ENCODE data around the gene ZNF350. TPM values are rescaled to one million over a fixed set of nuclear protein-coding genes. Genes with fewer than 3 reads are reported as not detected.
"Not testable (repeated sequence)": the region's sequence is repeated elsewhere in the genome, so short reads cannot be mapped to it uniquely, and the experiment has no call there.

The ZNF350 gene
- total RNA-seq, 1 experiment from 2014 or later = 7.0 TPM

GRCh38 chr19:51971624-51972023 lies 15.0 kb downstream of the ZNF350 start:
- Mint-ChIP-seq H3K4me3 (ENCODE audit: unreplicated experiment) (no peak overlapping the region), H3K9me3 (ENCODE audit: unreplicated experiment) (peaks cover 32% of the 10 kb centered on the region), H3K27me3 (ENCODE audit: insufficient read depth, unreplicated experiment) (no peaks in the 10 kb centered on the region), H3K36me3 (ENCODE audit: insufficient read depth, unreplicated experiment) (peaks cover 66% of the 10 kb centered on the region), H3K27ac (ENCODE audit: low read depth, unreplicated experiment) (no peak overlapping the region), H3K4me1 (ENCODE audit: insufficient read depth, unreplicated experiment) (no peaks in the 10 kb centered on the region)
- peak; percentile 24 for DNase-seq (ENCODE audit: unreplicated experiment)
- ChIA-PET POLR2A (no interaction called here), CTCF (interaction anchor here (0.6 kb wide), 1 partner anchor 255 kb away, joined by 4 read pairs; no protein-coding TSS in a partner anchor)
- no TSS peak for BruUV-seq (replicated peaks)
- TF ChIP-seq CTCF (IDR thresholded peaks at IDR 0.05; ENCODE audit: unreplicated experiment) = no peak
- intact Hi-C loops (cut with micrococcal nuclease) = no loop called here

- CTCF ChIA-PET = no interaction called here
- no peak for DNase-seq (ENCODE audit: unreplicated experiment)
- peaks cover 69% of the 10 kb centered on the region for H3K36me3 Mint-ChIP-seq (ENCODE audit: insufficient read depth, unreplicated experiment)
- TF ChIP-seq CTCF (IDR thresholded peaks at IDR 0.05; ENCODE audit: unreplicated experiment) = no peak
- H3K4me3 Mint-ChIP-seq (ENCODE audit: unreplicated experiment) = no peak overlapping the region
- peaks cover 25% of the 10 kb centered on the region for H3K9me3 Mint-ChIP-seq (ENCODE audit: unreplicated experiment)
- no peaks in the 10 kb centered on the region for H3K4me1 Mint-ChIP-seq (ENCODE audit: insufficient read depth, unreplicated experiment)
- intact Hi-C loops (cut with micrococcal nuclease) = no loop called here
- BruUV-seq (replicated peaks) = no TSS peak
- POLR2A ChIA-PET = no interaction called here
- H3K27me3 Mint-ChIP-seq (ENCODE audit: insufficient read depth, unreplicated experiment) = no peaks in the 10 kb centered on the region
- no peak overlapping the region for H3K27ac Mint-ChIP-seq (ENCODE audit: low read depth, unreplicated experiment)
Measured at GRCh38 chr19:51970718-51971117, 15.9 kb downstream of the ZNF350 start.

- no peak for DNase-seq (ENCODE audit: unreplicated experiment)
- H3K27ac Mint-ChIP-seq (ENCODE audit: low read depth, unreplicated experiment) = no peak overlapping the region
- CTCF ChIA-PET = interaction anchor here (0.8 kb wide), 1 partner anchor 65 kb away, joined by 5 read pairs; no protein-coding TSS in a partner anchor
- H3K4me1 Mint-ChIP-seq (ENCODE audit: insufficient read depth, unreplicated experiment) = no peaks in the 10 kb centered on the region
- peaks cover 47% of the 10 kb centered on the region for H3K9me3 Mint-ChIP-seq (ENCODE audit: unreplicated experiment)
- POLR2A ChIA-PET = no interaction called here
- BruUV-seq (replicated peaks) = no TSS peak
- H3K4me3 Mint-ChIP-seq (ENCODE audit: unreplicated experiment) = no peak overlapping the region
- H3K27me3 Mint-ChIP-seq (ENCODE audit: insufficient read depth, unreplicated experiment) = no peaks in the 10 kb centered on the region
- H3K36me3 Mint-ChIP-seq (ENCODE audit: insufficient read depth, unreplicated experiment) = peaks cover 49% of the 10 kb centered on the region
- intact Hi-C loops (cut with micrococcal nuclease) = no loop called here
- TF ChIP-seq CTCF (IDR thresholded peaks at IDR 0.05; ENCODE audit: unreplicated experiment) = no peak
Measured at GRCh38 chr19:51965583-51965982, 21.1 kb downstream of the ZNF350 start.

- Mint-ChIP-seq H3K9me3 (ENCODE audit: unreplicated experiment) (peaks cover 45% of the 10 kb centered on the region), H3K36me3 (ENCODE audit: insufficient read depth, unreplicated experiment) (peaks cover 16% of the 10 kb centered on the region)
- intact Hi-C loops (cut with micrococcal nuclease); BruUV-seq (replicated peaks); H3K27me3 Mint-ChIP-seq (ENCODE audit: insufficient read depth, unreplicated experiment); CTCF ChIA-PET; H3K4me3 Mint-ChIP-seq (ENCODE audit: unreplicated experiment); DNase-seq (ENCODE audit: unreplicated experiment); H3K27ac Mint-ChIP-seq (ENCODE audit: low read depth, unreplicated experiment); H3K4me1 Mint-ChIP-seq (ENCODE audit: insufficient read depth, unreplicated experiment); POLR2A ChIA-PET: not testable (repeated sequence)
Measured at GRCh38 chr19:51960621-51961233, 25.9 kb downstream of the ZNF350 start.

GRCh38 chr19:51959791-51960190 lies 26.8 kb downstream of the ZNF350 start:
- DNase-seq (ENCODE audit: unreplicated experiment) = no peak
- Mint-ChIP-seq H3K4me3 (ENCODE audit: unreplicated experiment) (no peak overlapping the region), H3K9me3 (ENCODE audit: unreplicated experiment) (peaks cover 35% of the 10 kb centered on the region), H3K27ac (ENCODE audit: low read depth, unreplicated experiment) (no peak overlapping the region), H3K27me3 (ENCODE audit: insufficient read depth, unreplicated experiment) (no peaks in the 10 kb centered on the region), H3K36me3 (ENCODE audit: insufficient read depth, unreplicated experiment) (peaks cover 6% of the 10 kb centered on the region), H3K4me1 (ENCODE audit: insufficient read depth, unreplicated experiment) (no peaks in the 10 kb centered on the region)
- BruUV-seq (replicated peaks) = no TSS peak
- CTCF ChIA-PET = no interaction called here
- POLR2A ChIA-PET = interaction anchor here (0.7 kb wide), 1 partner anchor 171 kb away, joined by 3 read pairs; no protein-coding TSS in a partner anchor
- intact Hi-C loops (cut with micrococcal nuclease) = no loop called here
- TF ChIP-seq CTCF (IDR thresholded peaks at IDR 0.05; ENCODE audit: unreplicated experiment) = no peak

GRCh38 chr19:51957846-51958245 lies 28.8 kb downstream of the ZNF350 start:
- H3K27me3 Mint-ChIP-seq (ENCODE audit: insufficient read depth, unreplicated experiment); H3K4me1 Mint-ChIP-seq (ENCODE audit: insufficient read depth, unreplicated experiment); H3K27ac Mint-ChIP-seq (ENCODE audit: low read depth, unreplicated experiment); intact Hi-C loops (cut with micrococcal nuclease); H3K36me3 Mint-ChIP-seq (ENCODE audit: insufficient read depth, unreplicated experiment); CTCF ChIA-PET; POLR2A ChIA-PET; BruUV-seq (replicated peaks); H3K4me3 Mint-ChIP-seq (ENCODE audit: unreplicated experiment); DNase-seq (ENCODE audit: unreplicated experiment): not testable (repeated sequence)
- peaks cover 20% of the 10 kb centered on the region for H3K9me3 Mint-ChIP-seq (ENCODE audit: unreplicated experiment)

Data from MCF 10A (cell line).